DMS53 treated with DMSO at 0.1 percent for 48 hours (cell line): Measurements from ENCODE around the gene LRRC4C.
"Not testable (repeated sequence)": the region's sequence is repeated elsewhere in the genome, so short reads cannot be mapped to it uniquely, and the experiment has no call there.

Source experiments
- DNase-seq: peaks from one replicate; lab custom pipeline; 2025; ENCODE audit not compliant: unreplicated experiment; lab: John Stamatoyannopoulos, UW

Gene LRRC4C

DNA sequence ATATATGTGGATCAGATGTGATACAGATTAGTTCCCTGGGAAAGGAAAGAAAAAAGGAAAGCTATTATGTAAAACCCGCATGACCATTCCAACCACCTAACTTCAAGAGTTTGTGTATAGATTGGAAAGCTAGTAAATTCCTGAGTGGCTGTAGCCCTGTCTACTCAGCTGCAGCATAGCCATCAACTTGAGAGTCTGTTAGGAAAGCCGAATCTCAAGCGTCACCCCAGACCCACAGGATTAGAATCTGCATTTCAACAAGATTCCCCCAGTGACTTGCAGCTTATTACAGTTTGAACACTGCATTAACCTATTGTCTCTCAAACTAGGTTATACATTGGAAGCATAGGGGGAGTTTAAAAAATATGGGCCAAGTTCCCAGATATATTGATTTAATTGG, 921.7 kb downstream of the LRRC4C start:
- no peak for DNase-seq

- DNase-seq, result not testable (repeated sequence)
These were observed 937.4 kb downstream of the LRRC4C start for GRCh38 chr11:40522080-40522479.

DNA sequence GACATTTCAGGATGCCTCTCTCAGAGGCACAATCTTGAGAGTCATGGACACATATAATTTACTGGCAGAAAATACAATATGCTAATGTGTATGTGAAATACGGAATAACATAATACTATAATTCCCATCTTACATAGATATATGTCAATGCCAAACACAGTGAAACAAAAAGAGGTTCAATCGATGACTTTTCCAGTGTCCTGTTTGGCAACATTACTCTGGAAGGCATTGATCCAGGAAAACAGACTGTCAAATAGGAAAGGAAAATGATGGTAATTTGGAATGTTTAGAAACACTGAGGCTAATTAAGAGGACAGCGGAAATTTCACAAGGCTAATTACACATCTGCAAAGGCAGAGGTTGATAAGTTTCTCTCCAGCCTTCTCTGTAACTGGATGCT, 942.3 kb downstream of the LRRC4C start:
- DNase-seq, result no peak

- DNase-seq, result no peak
These were observed 945.3 kb downstream of the LRRC4C start for GRCh38 chr11:40514124-40514523.

DNA sequence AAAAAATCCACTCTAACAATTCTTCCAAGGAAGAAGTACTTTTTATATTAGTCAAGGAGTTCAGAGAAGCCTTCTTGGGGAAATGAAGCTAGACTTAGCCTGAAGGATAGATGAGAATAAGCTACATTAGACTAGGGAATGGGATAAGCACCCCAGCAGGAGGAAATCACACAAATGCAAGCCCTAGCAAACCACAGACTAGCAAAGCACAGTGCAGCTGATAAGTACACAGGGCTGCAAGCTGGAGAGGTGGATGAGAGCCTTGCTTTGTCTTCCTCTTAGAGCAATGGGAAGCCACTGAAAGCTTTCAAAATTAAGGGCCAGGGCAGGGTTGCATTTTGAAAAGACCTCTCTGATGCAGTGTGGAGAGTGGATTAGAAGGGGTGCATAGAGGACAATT, 946.2 kb downstream of the LRRC4C start:
- no peak for DNase-seq

DNA sequence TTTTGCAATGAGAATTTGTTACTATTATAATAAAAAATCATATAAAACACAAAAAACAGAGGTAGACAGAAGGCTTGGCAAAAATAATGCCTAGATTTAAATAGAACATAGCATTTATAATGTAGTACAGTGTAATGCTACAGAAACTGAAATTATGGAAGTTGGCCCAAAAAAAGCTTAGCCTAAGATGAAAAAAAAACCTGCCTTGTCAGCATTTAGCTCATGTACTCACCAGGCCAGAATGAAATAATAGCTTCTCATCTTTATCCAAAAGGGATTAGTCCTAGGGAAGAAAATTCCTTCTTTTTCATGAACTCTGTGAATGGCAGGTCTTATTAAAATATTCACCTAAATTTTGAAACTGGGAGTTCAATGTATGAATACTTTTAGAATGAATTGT, 951.1 kb downstream of the LRRC4C start:
- DNase-seq, result no peak

DNA sequence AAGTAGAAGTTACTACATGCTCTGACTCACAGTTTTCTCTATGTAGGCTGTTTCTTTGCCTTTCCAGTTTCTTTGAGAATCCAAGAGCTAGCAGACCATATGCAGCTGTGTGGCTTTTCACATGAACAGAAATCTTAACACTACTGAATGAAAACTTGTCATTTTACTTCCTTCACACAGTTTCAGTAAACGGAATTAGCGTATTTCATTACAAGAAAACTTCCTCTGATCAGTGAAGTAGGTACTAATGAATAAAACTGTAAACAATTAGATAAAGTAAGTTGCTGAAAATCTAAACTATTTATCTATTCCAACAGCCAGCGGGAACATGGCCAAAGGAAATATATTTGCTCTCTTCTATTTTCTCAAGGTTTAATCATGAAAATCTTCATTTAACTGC, 953.2 kb downstream of the LRRC4C start:
- no peak for DNase-seq

- DNase-seq, result no peak
These were observed 968.1 kb downstream of the LRRC4C start for GRCh38 chr11:40491341-40491740.

DNA sequence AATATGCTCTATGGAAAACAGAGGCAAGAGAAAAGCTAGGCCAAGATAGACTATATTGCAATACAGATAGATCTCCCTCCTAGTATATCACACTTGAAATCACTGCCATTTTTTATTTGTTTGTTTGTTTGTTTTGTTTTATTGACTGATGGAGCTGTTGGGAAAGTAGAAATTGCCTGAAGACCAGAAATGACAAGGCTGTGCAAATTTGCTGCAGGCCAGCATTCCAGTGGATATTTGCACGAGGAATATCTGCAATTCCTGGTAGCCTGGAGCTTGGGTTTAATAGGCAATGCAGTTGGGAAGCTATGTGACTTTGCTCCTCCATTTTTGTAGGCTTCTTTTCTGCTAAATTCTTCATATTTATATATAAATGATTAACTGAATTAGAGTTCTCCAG, 991.7 kb downstream of the LRRC4C start:
- no peak for DNase-seq

DNA sequence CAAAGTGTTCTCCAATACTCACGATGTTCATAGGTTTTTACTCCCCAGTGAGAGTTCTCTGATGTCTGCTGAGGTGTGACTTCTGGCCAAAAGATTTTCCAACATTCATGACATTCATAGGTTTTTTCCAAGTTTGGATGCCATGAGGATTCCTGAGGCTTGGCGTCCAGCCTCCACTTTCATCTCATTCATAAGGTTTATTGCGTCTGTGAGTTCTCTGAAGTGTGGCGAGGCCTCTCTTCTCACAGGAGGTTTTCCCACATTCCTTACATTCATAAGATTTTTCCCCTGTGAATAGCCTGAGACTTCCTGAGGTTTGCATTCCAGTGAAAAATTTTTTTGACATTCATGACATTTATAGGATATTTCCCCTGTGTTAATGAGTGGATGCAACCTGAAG, 1014.1 kb downstream of the LRRC4C start:
- no peak for DNase-seq

DNA sequence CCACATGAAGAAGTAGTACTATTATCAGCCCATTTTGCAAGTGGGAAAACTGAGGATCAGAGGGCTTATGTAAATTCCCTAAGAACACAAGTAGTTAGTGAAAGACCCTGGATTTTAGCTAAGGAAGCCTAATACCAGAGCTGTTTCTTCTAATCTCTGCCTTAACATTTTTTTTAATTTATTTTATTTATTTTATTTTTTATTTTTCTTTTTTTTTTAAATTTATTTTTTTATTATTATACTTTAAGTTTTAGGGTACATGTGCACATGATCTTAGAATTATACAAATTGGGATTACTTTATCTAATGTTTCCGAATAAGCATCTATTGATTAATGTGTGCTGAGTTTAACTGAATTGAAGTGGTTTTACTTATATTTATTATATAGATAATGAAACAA, 1015.3 kb downstream of the LRRC4C start:
- DNase-seq, result no peak

GRCh38 chr11:40435344-40435743, 1024.1 kb downstream of the LRRC4C start:
- no peak for DNase-seq

GRCh38 chr11:40434926-40435325, 1024.5 kb downstream of the LRRC4C start:
- DNase-seq, result no peak

DNA sequence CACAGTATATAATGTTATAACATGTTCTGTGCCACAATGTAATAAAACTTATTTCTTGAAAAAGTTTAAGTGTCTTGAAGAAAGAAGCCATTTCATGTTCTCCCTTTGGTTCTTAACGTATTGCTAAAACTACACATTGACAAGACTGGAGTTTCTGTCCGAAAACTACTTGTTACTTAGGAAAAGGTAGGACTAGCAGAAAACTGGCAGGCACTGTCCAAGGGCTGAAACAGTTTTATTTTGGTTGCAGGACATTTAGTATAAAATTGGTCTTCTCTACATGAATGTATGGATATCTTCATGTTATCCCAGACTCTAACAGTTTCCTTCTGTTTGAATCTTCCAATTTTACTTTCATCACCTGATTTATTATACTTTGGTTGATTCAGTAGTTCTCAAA, 1027.1 kb downstream of the LRRC4C start:
- DNase-seq, result no peak

GRCh38 chr11:40425168-40425567, 1034.3 kb downstream of the LRRC4C start:
- no peak for DNase-seq

DNA sequence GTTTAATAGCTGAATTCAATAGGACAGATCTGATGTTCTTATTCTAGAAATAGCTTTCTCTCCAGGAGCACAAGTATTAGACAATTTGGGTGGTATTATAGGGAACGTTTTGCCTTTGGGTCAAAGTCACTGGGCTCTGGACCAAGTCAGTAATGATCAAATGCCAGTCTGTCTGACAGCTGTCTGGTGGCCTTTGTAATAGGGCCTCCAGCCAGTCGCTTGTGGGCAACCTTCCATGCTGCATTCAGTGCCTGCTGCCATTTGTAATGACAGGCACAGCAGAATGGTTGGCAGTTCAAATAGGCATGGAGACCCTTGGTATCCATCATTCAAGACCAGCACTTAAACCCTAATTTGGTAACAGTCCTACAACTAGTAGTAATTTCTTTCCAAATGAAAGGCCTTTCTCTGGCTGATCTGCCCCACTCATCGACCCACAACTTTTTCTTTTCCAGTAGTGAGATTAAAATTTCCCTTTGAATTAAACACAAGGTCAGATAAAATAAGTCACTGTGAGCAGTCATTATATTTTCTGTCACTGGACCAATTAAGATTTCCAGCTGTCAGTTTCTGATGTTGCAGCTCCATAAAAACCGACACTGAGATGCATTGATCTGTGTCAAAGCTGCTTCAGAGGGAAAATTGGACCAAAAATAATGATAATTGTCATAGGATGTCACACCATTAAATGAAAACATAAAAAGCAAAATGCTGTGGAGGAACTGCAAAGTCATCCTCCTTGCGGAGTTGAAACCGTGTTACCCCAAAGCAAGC, 1038.1 kb downstream of the LRRC4C start:
- DNase-seq, result no peak

DNA sequence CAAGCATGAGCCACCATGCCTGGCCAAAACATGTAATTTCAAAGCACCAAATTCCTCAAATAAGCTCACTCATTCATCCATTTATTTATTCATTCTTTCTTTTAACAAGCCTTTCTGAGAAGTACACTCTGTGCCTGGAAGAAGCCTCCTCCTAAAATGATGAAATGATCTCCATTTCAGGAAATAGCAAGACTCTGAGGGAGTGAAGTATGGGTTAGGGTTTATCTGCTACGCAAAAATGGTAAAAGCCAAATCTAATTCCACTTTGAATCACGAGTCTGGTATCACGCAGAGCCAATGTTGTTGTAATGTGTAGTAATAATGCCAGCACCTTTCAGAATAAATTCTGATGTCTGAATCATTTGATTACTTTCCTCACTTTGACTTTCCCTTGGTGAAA, 1041.8 kb downstream of the LRRC4C start:
- no peak for DNase-seq

GRCh38 chr11:40407355-40407754, 1052.1 kb downstream of the LRRC4C start:
- no peak for DNase-seq

DNA sequence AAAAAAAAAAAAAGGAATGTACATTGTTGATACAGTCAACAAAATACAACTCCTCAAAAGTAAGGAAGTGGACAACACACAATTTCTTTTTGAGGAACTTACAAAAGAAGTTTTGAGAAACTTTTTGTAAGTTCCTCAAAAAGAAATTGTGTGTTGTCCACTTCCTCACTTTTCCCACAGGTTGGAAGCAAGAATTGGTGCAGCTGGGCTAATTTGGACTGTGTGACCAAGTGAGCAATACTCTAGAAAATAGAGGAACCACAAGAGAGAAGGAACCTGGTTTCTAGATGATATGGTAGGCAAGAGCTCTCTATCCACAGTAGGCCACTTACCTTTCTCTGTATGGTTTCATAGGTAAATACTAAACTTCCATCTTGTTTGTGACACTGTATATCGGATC, 1053.8 kb downstream of the LRRC4C start:
- DNase-seq, result no peak

GRCh38 chr11:40403321-40403720, 1056.1 kb downstream of the LRRC4C start:
- no peak for DNase-seq

- no peak for DNase-seq
These were observed 1058.2 kb downstream of the LRRC4C start for GRCh38 chr11:40401132-40401853.

- DNase-seq, result no peak
These were observed 1062.3 kb downstream of the LRRC4C start for GRCh38 chr11:40397141-40397540.

- DNase-seq, result no peak
These were observed 1065.9 kb downstream of the LRRC4C start for GRCh38 chr11:40393511-40393910.
